Activated CD8-positive, alpha-beta T cell treated with anti-CD3 and anti-CD28 coated beads for 36 hours (primary cell): ENCODE data around the gene TEX29. TPM values are rescaled to one million over a fixed set of nuclear protein-coding genes. Genes with fewer than 3 reads are reported as not detected.
A peak's percentile ranks its signal among the peaks of the same experiment; 100 is the strongest.

ENCODE experiments used
- ATAC-seq: fragments of 200-7000 bp; cut with Tn5 transposase; one replicate; pipeline ENCODE4 v1.10.0; 2021; ENCODE audit warnings: mild to moderate bottlenecking, moderate library complexity
- CTCF ChIA-PET: fragments of 350-600 bp; sonication (Branson Sonifier 250); formaldehyde crosslinking; loops from one replicate; lab custom pipeline; 2021; ENCODE audit warnings: antibody characterized with exemption; lab: Charles Lee
- POLR2A ChIA-PET: fragments of 350-600 bp; sonication (Branson Sonifier 250); formaldehyde crosslinking; loops from one replicate; lab custom pipeline; 2021; ENCODE audit warnings: antibody characterized with exemption; lab: Charles Lee
- DNase-seq: peaks from one replicate; pipeline ENCODE4 v3.0.0-alpha.2; 2020
- H3K27ac Mint-ChIP-seq: one replicate; pipeline ENCODE4 v1.8.0; 2021; ENCODE audit warnings: mild to moderate bottlenecking, mixed read lengths
- H3K27me3 Mint-ChIP-seq: one replicate; pipeline ENCODE4 v1.8.0; 2021; ENCODE audit warnings: mixed read lengths
- H3K36me3 Mint-ChIP-seq: one replicate; pipeline ENCODE4 v1.8.0; 2021; ENCODE audit warnings: low read depth, mixed read lengths
- H3K4me1 Mint-ChIP-seq: one replicate; pipeline ENCODE4 v1.8.0; 2021; ENCODE audit warnings: low read depth, mixed read lengths
- H3K4me3 Mint-ChIP-seq: one replicate; pipeline ENCODE4 v1.8.0; 2021; ENCODE audit warnings: mild to moderate bottlenecking, moderate library complexity, mixed read lengths
- H3K9me3 Mint-ChIP-seq: one replicate; pipeline ENCODE4 v1.8.0; 2021; ENCODE audit warnings: mixed read lengths
- intact Hi-C: fragments of 100-400 bp; cut with micrococcal nuclease; formaldehyde crosslinking; loops from one replicate; pipeline ENCODE4 v1.10.0; 2022
- total RNA-seq, 2 experiments: library from RNA; stranded (reverse); gene quantifications; one replicate each; pipeline ENCODE4 v1.2.3, GENCODE V29; 2021
- TF ChIP-seq, protein P1 (sequence below): fragments of 200-600 bp; IDR thresholded peaks from one replicate; pipeline ENCODE4 v1.8.0; 2022; ENCODE audit warnings: antibody characterized with exemption, mild to moderate bottlenecking

Gene TEX29
- total RNA-seq, 2 experiments from 2014 or later: 0.50 to 0.67 TPM

DNA sequence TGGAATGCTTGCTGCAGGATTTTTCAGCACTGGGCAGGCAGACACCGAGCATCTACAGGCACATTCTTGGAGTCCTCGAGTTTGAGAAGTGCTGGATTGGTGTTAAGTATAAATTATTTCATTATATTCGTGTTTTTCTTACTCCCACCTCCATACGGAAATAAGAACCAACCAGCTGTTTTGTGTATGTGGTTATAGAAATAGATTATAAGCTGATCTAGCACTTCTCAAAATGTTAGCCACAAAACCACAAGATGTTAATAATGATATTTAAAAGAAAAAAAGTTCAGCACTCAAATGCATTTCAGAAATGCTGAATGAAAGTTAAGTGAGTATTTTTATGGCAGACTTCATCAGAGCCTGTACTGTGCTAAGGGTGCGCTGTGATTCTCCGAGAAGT, 24.0 kb upstream of the TEX29 start:
- POLR2A ChIA-PET: no interaction called here
- H3K27me3 Mint-ChIP-seq: no peaks in the 10 kb centered on the region
- peaks cover 11% of the 10 kb centered on the region for H3K4me1 Mint-ChIP-seq
- intact Hi-C loops: no loop called here
- peaks cover 41% of the 10 kb centered on the region for H3K36me3 Mint-ChIP-seq
- DNase-seq (no peak), ATAC-seq (no peak)
- no peak overlapping the region for H3K27ac Mint-ChIP-seq
- H3K9me3 Mint-ChIP-seq: no peaks in the 10 kb centered on the region
- no peak overlapping the region for H3K4me3 Mint-ChIP-seq
- CTCF ChIA-PET: no interaction called here
- TF ChIP-seq, protein P1, sequence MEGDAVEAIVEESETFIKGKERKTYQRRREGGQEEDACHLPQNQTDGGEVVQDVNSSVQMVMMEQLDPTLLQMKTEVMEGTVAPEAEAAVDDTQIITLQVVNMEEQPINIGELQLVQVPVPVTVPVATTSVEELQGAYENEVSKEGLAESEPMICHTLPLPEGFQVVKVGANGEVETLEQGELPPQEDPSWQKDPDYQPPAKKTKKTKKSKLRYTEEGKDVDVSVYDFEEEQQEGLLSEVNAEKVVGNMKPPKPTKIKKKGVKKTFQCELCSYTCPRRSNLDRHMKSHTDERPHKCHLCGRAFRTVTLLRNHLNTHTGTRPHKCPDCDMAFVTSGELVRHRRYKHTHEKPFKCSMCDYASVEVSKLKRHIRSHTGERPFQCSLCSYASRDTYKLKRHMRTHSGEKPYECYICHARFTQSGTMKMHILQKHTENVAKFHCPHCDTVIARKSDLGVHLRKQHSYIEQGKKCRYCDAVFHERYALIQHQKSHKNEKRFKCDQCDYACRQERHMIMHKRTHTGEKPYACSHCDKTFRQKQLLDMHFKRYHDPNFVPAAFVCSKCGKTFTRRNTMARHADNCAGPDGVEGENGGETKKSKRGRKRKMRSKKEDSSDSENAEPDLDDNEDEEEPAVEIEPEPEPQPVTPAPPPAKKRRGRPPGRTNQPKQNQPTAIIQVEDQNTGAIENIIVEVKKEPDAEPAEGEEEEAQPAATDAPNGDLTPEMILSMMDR: no peak

DNA sequence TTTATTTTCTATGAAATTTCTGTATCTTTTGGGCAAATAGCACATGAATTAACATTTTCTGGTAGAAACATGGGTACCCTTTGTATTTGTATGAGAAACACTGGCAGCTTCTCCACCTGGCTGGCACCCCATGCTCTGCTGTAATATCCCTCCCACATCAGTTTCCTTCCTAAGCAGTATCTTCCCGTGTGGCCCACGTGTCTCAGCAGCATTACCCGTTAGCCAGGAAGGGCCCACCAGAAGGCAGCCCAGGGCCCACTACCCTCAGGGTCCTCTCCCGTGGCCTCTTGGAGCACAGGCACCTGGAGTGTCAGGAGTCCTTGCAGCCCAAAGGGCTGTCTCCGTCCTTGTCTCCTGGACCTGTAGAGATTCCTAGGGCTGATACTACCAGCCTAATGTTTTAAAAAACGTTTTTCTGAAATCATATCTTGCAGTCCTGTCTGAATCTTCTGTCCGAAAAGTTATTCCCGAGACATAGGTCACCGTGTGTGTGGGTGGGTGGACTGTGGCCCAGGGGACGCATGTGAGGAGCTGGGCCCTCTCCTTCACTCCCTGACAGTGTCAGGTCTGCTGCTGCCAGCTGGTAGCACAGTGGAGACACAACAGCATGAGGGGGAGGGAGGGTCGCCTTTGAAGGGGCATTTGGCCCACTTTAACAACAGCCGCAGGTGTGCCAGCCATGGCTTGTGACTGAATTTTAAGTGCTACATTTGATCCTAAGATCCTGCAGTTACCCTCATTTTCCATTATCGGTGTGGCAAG, 22.0 kb upstream of the TEX29 start:
- no peak for ATAC-seq
- H3K9me3 Mint-ChIP-seq: no peaks in the 10 kb centered on the region
- no peak overlapping the region for H3K27ac Mint-ChIP-seq
- peaks cover 11% of the 10 kb centered on the region for H3K4me1 Mint-ChIP-seq
- DNase-seq: no peak
- peaks cover 43% of the 10 kb centered on the region for H3K36me3 Mint-ChIP-seq
- intact Hi-C loops: no loop called here
- CTCF ChIA-PET: no interaction called here
- POLR2A ChIA-PET: no interaction called here
- TF ChIP-seq, protein P1: no peak
- H3K27me3 Mint-ChIP-seq: no peaks in the 10 kb centered on the region
- H3K4me3 Mint-ChIP-seq: no peak overlapping the region

DNA sequence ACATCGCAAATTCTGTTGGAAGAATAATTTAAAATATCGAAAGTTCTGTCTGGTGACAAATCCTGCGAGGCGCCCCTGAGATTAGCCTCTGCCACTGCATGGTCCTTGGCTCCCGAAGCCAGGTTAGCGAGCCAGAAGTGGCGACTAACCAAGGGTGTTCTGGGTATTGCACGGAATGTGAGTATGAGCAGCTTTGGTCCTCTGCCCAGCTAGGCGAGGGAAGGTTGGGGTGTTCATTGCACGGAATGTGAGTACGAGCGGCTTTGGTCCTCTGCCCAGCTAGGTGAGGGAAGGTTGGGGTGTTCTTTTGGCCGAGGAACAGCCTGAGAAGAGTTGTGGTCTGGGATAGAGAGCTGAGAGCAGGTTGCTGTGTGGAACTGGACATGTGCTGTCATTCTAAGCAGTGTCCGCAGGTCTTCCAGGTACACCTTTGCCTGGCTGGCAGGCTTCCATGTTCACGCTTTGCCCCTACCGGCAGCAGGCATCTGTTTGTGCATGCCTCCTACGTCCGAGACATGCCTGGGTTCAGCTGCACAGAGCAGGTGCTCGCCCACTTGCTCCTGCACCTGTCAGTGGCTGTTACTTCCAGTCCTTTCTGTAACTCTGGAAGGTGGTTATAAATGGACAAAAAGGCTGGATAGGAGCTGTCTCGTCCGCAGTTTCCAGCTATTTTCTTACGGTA, 18.3 kb upstream of the TEX29 start:
- H3K27ac Mint-ChIP-seq: no peak overlapping the region
- H3K4me1 Mint-ChIP-seq: peaks cover 4% of the 10 kb centered on the region
- H3K36me3 Mint-ChIP-seq: peaks cover 64% of the 10 kb centered on the region
- no peaks in the 10 kb centered on the region for H3K27me3 Mint-ChIP-seq
- POLR2A ChIA-PET: interaction anchor here (0.7 kb wide), 1 partner anchor 17 kb away, joined by 4 read pairs; no protein-coding TSS in a partner anchor
- CTCF ChIA-PET: interaction anchor here (0.9 to 1.3 kb wide), 2 partner anchors 35 to 234 kb away, joined by 3 read pairs; no protein-coding TSS in a partner anchor
- TF ChIP-seq, protein P1: no peak
- DNase-seq (no peak), ATAC-seq (no peak)
- intact Hi-C loops: no loop called here
- no peak overlapping the region for H3K4me3 Mint-ChIP-seq
- peaks cover 3% of the 10 kb centered on the region for H3K9me3 Mint-ChIP-seq

DNA sequence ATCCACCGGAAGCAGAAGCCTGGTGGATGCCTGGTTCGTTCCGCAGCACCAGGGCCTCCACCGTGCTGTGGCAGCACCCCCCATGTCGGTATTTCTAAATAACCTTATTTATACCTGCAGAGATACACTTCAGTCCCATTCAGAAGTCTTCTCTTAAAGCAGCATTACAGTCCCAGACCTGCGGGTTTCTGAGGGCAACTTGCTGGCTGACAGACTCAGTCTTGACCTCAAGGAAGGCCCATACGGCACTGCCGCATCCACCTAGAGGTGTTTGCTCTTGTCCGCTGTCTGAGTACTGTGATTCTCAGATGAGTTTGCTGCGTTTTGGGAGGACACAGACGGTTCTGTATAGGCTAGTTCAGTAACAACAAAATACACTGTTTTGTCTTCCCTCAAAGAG, 16.9 kb upstream of the TEX29 start:
- Mint-ChIP-seq H3K27ac (no peak overlapping the region), H3K36me3 (peaks cover 66% of the 10 kb centered on the region), H3K4me3 (no peak overlapping the region), H3K4me1 (peaks cover 4% of the 10 kb centered on the region), H3K9me3 (peaks cover 3% of the 10 kb centered on the region), H3K27me3 (no peaks in the 10 kb centered on the region)
- ATAC-seq (no peak), DNase-seq (no peak)
- CTCF ChIA-PET: no interaction called here
- intact Hi-C loops: no loop called here
- POLR2A ChIA-PET: no interaction called here
- TF ChIP-seq, protein P1: no peak

DNA sequence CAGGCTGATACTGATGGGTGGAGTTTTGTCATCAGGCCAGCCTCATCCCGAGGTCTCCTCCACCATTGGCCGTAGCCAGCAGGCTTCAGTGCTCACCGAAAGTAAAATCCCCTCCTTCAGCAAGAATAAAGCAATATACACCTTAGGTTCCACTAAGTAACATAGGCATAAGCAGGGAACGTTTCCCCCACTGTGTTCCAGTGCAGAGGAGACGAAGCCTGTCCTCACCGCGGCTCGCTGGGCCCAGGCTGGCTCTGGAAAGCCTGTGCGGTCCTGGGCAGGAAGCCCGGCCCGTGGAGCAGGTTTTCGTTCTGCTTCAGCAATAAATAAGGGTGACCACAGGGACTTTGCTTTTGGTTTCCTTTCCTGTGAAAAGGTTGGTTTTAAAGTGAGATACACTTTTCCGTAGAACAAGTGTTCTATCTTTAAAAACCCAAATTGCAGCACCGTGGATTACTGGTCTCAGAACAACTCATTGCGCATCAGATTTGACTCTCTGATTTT, 16.3 kb upstream of the TEX29 start:
- Mint-ChIP-seq H3K27ac (no peak overlapping the region), H3K4me1 (peaks cover 4% of the 10 kb centered on the region), H3K9me3 (peaks cover 5% of the 10 kb centered on the region), H3K27me3 (no peaks in the 10 kb centered on the region), H3K36me3 (peaks cover 70% of the 10 kb centered on the region), H3K4me3 (no peak overlapping the region)
- intact Hi-C loops: no loop called here
- DNase-seq: no peak
- CTCF ChIA-PET: no interaction called here
- POLR2A ChIA-PET: no interaction called here
- TF ChIP-seq, protein P1: no peak
- ATAC-seq: peak; percentile 66
